Esophagus muscularis mucosa (tissue), 4 donors: ENCODE results near the gene C1orf116.

Experiments
- EP300 ChIP-seq: sonication (generic); formaldehyde crosslinking; IDR thresholded peaks from one replicate; pipeline ENCODE4 v1.6.1; 2017; ENCODE audit warnings: antibody characterized with exemption
- POLR2A ChIP-seq: fragments of 450-650 bp; IDR thresholded peaks from one replicate; pipeline ENCODE4 v1.6.1; 2017; ENCODE audit warnings: antibody characterized with exemption, moderate library complexity, mild to moderate bottlenecking, low read depth
- POLR2AphosphoS5 ChIP-seq, 2 donors: sonication (generic); formaldehyde crosslinking; IDR thresholded peaks; one replicate each; pipeline ENCODE4 v1.6.1; 2017; ENCODE audit warnings: antibody characterized with exemption in 2 of 2
- TF ChIP-seq, protein P1 (sequence below), 3 experiments: fragments of 200-600 bp in 2 of 3; fragments of 450-650 bp in 1 of 3; sonication (generic) in 2 of 3; IDR thresholded peaks; one replicate each; pipeline ENCODE4 v1.5.1; 2017 to 2019; ENCODE audit warnings: antibody characterized with exemption in 3 of 3, mild to moderate bottlenecking in 2 of 3, moderate library complexity in 1 of 3

DNA sequence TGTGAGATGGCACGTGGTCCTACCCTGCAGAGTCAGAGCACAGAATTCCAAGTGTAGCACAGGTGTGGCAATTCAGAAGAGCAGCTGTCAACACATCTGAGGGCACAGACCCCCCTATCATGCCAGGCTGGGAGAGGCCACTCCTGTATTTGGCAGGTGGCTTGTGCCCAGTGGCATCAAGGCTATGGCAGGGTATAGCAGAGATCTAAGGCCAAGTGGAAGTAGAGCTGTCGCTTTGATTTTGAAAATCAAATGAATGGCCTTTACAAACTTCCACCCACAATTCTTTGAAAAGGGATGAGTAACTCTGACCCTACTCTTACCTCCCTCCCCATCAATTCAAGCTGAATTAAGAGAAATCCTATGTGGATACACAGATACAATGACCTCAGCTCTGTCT is 13.4 kb downstream of the C1orf116 start:
- TF ChIP-seq EP300 (no peak), POLR2A (no peak), POLR2AphosphoS5 (IDR thresholded peaks at IDR 0.05) (no peak)
- TF ChIP-seq, protein P1, sequence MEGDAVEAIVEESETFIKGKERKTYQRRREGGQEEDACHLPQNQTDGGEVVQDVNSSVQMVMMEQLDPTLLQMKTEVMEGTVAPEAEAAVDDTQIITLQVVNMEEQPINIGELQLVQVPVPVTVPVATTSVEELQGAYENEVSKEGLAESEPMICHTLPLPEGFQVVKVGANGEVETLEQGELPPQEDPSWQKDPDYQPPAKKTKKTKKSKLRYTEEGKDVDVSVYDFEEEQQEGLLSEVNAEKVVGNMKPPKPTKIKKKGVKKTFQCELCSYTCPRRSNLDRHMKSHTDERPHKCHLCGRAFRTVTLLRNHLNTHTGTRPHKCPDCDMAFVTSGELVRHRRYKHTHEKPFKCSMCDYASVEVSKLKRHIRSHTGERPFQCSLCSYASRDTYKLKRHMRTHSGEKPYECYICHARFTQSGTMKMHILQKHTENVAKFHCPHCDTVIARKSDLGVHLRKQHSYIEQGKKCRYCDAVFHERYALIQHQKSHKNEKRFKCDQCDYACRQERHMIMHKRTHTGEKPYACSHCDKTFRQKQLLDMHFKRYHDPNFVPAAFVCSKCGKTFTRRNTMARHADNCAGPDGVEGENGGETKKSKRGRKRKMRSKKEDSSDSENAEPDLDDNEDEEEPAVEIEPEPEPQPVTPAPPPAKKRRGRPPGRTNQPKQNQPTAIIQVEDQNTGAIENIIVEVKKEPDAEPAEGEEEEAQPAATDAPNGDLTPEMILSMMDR (IDR thresholded peaks at IDR 0.05) = no peak
